AG09309 (cell line): ENCODE results near the gene PPIL6.

Experiments used
- DNase-seq: peaks from one replicate; pipeline ENCODE4 v3.0.0-alpha.2; 2010; ENCODE audit warnings: low read depth
- H3K4me3 ChIP-seq: 2 replicates; pipeline ENCODE4 v1.5.1; 2011; ENCODE audit warnings: mild to moderate bottlenecking, low read depth, low read length, moderate library complexity; ENCODE audit not compliant: control insufficient read depth
- TF ChIP-seq, protein P1 (sequence below): IDR thresholded peaks from 2 replicates; pipeline ENCODE4 v1.5.1; 2011; ENCODE audit warnings: mild to moderate bottlenecking, low read depth, low read length, inconsistent platforms; ENCODE audit not compliant: insufficient read depth, control insufficient read depth; ENCODE audit errors: missing control alignments

Gene PPIL6

DNA sequence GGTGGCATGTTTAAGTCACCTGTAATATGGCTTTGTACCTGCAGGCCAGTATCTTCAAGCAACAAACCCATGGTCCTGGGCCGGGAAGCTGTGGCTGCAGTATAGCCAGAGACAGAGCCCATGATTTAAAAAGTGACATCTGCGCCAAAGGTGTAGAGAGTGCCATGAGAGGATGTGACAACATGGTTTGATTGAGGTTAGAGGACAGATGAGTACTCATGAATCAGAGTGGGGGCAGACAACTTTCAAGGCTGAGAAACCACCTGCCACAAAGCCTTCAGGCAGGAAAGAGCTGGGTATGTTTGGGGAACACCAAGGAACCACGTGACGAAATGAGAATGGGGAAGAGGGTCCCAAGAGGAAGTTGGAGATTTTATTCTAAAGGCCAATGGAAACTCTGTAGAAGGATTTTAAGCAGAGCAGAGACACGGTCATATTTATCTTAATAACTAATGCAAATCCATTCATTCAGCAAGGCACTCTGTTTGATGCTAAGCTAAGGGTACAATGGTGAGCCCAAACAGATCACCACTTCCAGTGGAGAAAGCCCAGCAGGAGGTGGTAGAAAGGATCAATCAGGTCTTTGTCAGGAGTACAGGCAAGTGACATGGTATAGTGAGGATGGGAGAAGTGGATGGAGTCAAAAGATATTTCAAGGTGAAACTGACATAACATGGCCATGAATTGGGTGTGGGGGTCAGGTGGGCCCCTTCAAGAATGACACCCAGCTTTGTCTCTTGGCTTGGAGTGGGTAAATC lies 18.5 kb upstream of the PPIL6 start:
- TF ChIP-seq, protein P1, sequence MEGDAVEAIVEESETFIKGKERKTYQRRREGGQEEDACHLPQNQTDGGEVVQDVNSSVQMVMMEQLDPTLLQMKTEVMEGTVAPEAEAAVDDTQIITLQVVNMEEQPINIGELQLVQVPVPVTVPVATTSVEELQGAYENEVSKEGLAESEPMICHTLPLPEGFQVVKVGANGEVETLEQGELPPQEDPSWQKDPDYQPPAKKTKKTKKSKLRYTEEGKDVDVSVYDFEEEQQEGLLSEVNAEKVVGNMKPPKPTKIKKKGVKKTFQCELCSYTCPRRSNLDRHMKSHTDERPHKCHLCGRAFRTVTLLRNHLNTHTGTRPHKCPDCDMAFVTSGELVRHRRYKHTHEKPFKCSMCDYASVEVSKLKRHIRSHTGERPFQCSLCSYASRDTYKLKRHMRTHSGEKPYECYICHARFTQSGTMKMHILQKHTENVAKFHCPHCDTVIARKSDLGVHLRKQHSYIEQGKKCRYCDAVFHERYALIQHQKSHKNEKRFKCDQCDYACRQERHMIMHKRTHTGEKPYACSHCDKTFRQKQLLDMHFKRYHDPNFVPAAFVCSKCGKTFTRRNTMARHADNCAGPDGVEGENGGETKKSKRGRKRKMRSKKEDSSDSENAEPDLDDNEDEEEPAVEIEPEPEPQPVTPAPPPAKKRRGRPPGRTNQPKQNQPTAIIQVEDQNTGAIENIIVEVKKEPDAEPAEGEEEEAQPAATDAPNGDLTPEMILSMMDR, result no peak
- H3K4me3 ChIP-seq, result no peak overlapping the region
- DNase-seq, result no peak

DNA sequence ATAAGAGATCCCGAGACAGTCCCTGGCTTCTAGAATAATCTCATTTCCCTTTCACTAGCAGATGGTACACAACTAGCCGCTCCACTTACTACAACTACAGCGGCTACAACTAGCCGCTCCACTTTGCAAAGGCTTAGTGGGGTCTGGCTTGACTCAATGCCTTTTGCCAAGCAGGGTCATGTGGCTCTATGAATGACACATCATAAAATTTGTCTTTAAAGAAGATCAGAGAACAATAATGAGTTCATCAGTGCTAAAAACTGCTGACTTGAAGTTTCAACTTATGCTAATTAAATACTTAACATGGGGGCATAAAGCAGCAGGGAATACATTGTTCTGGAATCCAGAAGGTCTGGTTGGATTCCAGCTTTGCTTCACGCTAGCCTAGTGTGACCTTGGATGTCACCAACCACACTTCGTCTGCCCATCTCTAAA lies 17.2 kb upstream of the PPIL6 start:
- H3K4me3 ChIP-seq, result no peak overlapping the region

DNA sequence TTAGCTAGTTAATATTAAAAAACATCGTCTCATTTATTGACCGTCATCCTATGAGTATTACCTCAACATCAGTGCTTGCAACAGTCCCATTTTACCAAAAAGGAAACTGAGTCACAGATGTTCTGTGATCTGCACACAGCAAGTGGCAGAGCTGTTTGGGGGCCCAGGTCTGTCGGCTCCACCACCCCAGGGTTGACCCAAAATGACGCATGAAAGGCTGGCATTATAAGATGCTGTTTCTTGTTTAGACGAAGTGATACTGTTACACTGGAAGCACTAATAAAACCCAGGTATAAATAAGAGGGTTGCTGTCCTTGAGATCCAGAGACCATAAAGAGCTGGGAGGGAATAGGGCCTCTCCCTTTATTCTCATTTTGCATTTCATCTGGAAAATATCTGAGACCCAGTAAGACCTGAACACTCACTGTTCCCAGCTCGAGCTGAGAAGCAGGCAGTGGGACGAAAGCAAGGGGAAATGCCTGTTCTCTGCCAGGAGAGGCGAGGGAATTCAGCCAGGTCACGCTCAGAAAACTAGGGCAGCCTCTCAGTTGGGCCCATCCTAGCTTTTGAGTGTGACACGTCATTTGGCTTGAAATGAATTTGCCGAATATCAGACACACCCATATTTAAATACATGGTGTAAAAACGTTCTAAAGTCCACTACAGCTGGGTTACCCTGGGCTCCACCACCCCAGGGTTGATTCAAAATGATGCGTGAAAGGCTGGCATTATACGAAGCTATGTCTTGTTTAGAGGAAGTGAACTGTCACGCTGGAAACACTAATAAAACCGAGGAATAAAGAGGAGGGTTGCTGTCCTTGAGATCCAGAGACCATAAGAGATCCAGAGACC lies 16.5 kb upstream of the PPIL6 start:
- DNase-seq, result peak; percentile 42
- peak overlapping the region; percentile 95 for H3K4me3 ChIP-seq
- TF ChIP-seq, protein P1, result no peak

More for the DNA sequence above, 17.2 kb upstream of the PPIL6 start:
- no peak for DNase-seq
- TF ChIP-seq, protein P1, result no peak

DNA sequence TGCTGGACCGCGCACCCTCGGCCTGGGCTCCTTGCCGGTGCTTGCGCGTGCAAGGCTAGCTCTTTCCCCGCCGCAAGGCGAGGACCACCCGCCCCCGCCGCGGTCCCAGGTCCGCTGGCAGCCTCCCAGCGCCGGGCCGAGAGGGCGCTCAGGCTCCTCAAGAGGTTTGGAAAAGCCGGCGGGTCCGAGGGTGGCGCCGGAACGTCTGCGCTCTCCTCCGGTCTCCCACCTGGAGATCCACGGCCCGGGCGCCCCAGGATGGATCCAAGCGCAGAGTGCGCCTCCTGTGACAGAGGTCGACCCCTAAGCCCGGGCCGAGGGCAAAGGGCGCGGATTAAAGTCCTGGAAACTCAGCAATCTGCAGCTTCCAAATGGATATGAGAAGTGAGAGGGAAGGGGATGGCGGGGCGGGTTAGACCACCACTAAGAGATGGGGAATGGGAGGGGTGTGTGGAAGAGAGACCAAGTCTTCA lies 15.7 kb upstream of the PPIL6 start:
- TF ChIP-seq, protein P1, result no peak
- H3K4me3 ChIP-seq, result peak overlapping the region; percentile 95
- no peak for DNase-seq

DNA sequence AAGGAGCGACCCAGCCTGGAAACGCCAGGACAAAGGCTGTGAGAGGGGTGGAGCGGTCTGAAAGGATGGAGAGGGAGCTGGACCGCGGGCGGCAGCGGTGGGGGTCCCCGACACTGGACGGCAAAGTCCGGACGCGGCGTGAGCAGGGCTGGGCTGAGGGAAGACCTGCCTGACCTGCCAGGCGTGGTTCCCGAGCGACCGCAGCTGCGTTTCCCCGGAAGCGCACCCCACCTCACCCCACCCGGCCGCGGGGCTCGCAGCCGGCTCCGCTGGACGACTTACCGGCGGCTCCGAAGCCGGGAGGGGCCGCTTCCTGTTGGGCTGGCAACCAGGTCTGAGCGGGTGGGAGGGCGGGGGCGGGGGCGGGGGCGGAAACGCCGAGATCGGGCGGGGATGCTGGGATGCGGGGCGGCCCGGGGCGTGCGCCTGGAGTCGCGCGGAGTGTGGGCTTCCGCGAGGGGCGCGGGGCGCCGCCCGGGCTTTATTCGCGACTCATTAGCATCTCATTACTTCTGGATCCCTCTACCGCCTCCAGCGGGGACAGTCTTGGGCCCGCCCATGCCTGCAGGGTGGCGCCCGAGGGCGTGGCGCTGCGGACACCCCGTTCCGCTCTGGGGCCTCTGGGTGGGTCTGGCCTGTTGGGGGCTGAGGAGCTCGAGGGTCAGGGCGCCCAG lies 15.1 kb upstream of the PPIL6 start, which contains the start of gene MICAL1:
TSS of gene MICAL1 (minus strand) at position 336 of the 674 bp plus-strand sequence. CDS start 1,576 bp downstream, outside the sequence.
- TF ChIP-seq, protein P1, result peak; percentile 15
- DNase-seq, result no peak

More for the DNA sequence above, 15.1 kb upstream of the PPIL6 start, which contains the start of gene MICAL1:
- H3K4me3 ChIP-seq, result peak within 1 kb of the TSS; percentile 95
